Measurements from ENCODE around the gene MTA2. TPM values are rescaled to one million over a fixed set of nuclear protein-coding genes. Genes with fewer than 3 reads are reported as not detected.

Gene MTA2
- total and polyA plus RNA-seq, 10 of the 15 experiments (the other 5 are each of a cell fraction or from before 2014, with no cell fraction given), result 6.7 to 201 (median 113) TPM

- in situ Hi-C loops (cut with MboI), result no loop called here
- POLR2A ChIA-PET, result interaction anchor here (0.6 to 2.0 kb wide), 7 partner anchors 9 to 122 kb away, joined by 3 to 9 read pairs (median 4); partner anchors contain the start of genes LBHD1 and TUT1
- no peak overlapping the region for H3K9ac ChIP-seq (ENCODE audit: control insufficient read depth, insufficient read depth, low read length)
These were observed 35.4 kb downstream of the MTA2 start for GRCh38 chr11:62566247-62566646.

More at GRCh38 chr11:62566247-62566646, 35.4 kb downstream of the MTA2 start:
- H3K4me2 ChIP-seq (ENCODE audit: control insufficient read depth, insufficient read depth), result 0 out of 2 replicates have a peak overlapping the region, but pooled peaks have one; percentile 5
- RAD21 ChIA-PET (ENCODE audit: unreplicated experiment), result interaction anchor here (0.8 to 3.6 kb wide), 7 partner anchors 8 to 141 kb away, joined by 3 to 22 read pairs (median 5); partner anchors contain the start of genes AHNAK and EEF1G
- DNase-seq (ENCODE audit: low read depth, low spot score) (no peak), ATAC-seq (no peak), FAIRE-seq (no peak)
- H3K27ac ChIP-seq (ENCODE audit: control insufficient read depth, insufficient read depth), result no peak overlapping the region
- intact Hi-C loops (cut with micrococcal nuclease; ENCODE audit: unreplicated experiment), result no loop called here
- H3K36me3 ChIP-seq (ENCODE audit: control insufficient read depth in 2 of 2, insufficient read depth in 2 of 2, low read length in 1 of 2), result peaks cover 10 to 58% of the 10 kb centered on the region in 2 experiments
- CTCF ChIA-PET, result interaction anchor here (0.5 to 5.7 kb wide), 9 partner anchors 9 to 296 kb away, joined by 3 to 42 read pairs (median 10); partner anchors contain the start of gene TUT1
- H3K9me3 ChIP-seq (replicated peaks; ENCODE audit: control insufficient read depth, insufficient read depth, low read length), result no peaks in the 10 kb centered on the region
- H3K4me3 ChIP-seq, result no peak overlapping the region
- SMC1A ChIA-PET (ENCODE audit: uncharacterized antibody, unreplicated experiment), result interaction anchor here (1.1 to 3.3 kb wide), 7 partner anchors 9 to 172 kb away, joined by 3 to 18 read pairs (median 5); no protein-coding TSS in a partner anchor
- TF ChIP-seq, protein P1, sequence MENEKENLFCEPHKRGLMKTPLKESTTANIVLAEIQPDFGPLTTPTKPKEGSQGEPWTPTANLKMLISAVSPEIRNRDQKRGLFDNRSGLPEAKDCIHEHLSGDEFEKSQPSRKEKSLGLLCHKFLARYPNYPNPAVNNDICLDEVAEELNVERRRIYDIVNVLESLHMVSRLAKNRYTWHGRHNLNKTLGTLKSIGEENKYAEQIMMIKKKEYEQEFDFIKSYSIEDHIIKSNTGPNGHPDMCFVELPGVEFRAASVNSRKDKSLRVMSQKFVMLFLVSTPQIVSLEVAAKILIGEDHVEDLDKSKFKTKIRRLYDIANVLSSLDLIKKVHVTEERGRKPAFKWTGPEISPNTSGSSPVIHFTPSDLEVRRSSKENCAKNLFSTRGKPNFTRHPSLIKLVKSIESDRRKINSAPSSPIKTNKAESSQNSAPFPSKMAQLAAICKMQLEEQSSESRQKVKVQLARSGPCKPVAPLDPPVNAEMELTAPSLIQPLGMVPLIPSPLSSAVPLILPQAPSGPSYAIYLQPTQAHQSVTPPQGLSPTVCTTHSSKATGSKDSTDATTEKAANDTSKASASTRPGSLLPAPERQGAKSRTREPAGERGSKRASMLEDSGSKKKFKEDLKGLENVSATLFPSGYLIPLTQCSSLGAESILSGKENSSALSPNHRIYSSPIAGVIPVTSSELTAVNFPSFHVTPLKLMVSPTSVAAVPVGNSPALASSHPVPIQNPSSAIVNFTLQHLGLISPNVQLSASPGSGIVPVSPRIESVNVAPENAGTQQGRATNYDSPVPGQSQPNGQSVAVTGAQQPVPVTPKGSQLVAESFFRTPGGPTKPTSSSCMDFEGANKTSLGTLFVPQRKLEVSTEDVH (IDR thresholded peaks at IDR 0.05; ENCODE audit: low read depth, partially characterized antibody), result no peak
- TF ChIP-seq, protein P2, sequence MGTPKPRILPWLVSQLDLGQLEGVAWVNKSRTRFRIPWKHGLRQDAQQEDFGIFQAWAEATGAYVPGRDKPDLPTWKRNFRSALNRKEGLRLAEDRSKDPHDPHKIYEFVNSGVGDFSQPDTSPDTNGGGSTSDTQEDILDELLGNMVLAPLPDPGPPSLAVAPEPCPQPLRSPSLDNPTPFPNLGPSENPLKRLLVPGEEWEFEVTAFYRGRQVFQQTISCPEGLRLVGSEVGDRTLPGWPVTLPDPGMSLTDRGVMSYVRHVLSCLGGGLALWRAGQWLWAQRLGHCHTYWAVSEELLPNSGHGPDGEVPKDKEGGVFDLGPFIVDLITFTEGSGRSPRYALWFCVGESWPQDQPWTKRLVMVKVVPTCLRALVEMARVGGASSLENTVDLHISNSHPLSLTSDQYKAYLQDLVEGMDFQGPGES (IDR thresholded peaks at IDR 0.05), result no peak
- no peak for TF ChIP-seq NR2C2 (IDR thresholded peaks at IDR 0.05; ENCODE audit: borderline replicate concordance, control insufficient read depth, insufficient read length, low read depth)
- no peak for TF ChIP-seq ZNF24 (IDR thresholded peaks at IDR 0.05)
- TF ChIP-seq, protein P3, sequence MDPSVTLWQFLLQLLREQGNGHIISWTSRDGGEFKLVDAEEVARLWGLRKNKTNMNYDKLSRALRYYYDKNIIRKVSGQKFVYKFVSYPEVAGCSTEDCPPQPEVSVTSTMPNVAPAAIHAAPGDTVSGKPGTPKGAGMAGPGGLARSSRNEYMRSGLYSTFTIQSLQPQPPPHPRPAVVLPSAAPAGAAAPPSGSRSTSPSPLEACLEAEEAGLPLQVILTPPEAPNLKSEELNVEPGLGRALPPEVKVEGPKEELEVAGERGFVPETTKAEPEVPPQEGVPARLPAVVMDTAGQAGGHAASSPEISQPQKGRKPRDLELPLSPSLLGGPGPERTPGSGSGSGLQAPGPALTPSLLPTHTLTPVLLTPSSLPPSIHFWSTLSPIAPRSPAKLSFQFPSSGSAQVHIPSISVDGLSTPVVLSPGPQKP (IDR thresholded peaks at IDR 0.05; ENCODE audit: low read depth, low read length), result no peak
- no peak for TF ChIP-seq SIX5 (IDR thresholded peaks at IDR 0.05; ENCODE audit: low read depth, low read length, severe bottlenecking)
- no peak overlapping the region for H2AFZ ChIP-seq (ENCODE audit: control insufficient read depth, low read depth, low read length)
- H3K79me2 ChIP-seq (ENCODE audit: control insufficient read depth, insufficient read depth, low read length), result peaks cover 49% of the 10 kb centered on the region
- H3K27me3 ChIP-seq (replicated peaks in 1 of 2; ENCODE audit: control insufficient read depth in 2 of 2, insufficient read depth in 2 of 2, low read length in 1 of 2), result no peaks in the 10 kb centered on the region
- 98% methylated on average over 8 of the region's 8 CpGs for WGBS (ENCODE audit: insufficient coverage, insufficient replicate concordance, low lambda C conversion rate, missing lambda C conversion rate)
- H3K4me1 ChIP-seq (ENCODE audit: control insufficient read depth, insufficient read depth, low read length), result peaks cover 13% of the 10 kb centered on the region
- no TSS peak for BruUV-seq (replicated peaks)
- peaks cover 4% of the 10 kb centered on the region; the same call in 1 of the 2 replicates for H4K20me1 ChIP-seq (ENCODE audit: control insufficient read depth, insufficient read depth)

Measured in GM12878 (cell line).